ENCODE results near the gene PDE4B.

GRCh38 chr1:66035616-66036245 is 243.0 kb downstream of the PDE4B start:
- TF ChIP-seq CTCF (IDR thresholded peaks at IDR 0.05), result no peak
- no peak for TF ChIP-seq POLR2A (IDR thresholded peaks at IDR 0.05)

All from body of pancreas (tissue), 4 donors.